T-helper 2 cell treated with Interferon-gamma antibody and Interleukin-4, amounts not matched to agents 100 ng/mL and 5 ng/mL, for 36 hours (primary cell): ENCODE results near the gene KCNJ6. TPM values are rescaled to one million over a fixed set of nuclear protein-coding genes. Genes with fewer than 3 reads are reported as not detected.
"Not testable (repeated sequence)": the region's sequence is repeated elsewhere in the genome, so short reads cannot be mapped to it uniquely, and the experiment has no call there.

Experiments used
- intact Hi-C: fragments of 100-400 bp; cut with micrococcal nuclease; formaldehyde crosslinking; loops from one replicate; pipeline ENCODE4 v1.15.1; 2023
- total RNA-seq: library from RNA; stranded (reverse); gene quantifications from 2 replicates; pipeline ENCODE4 v1.2.3, GENCODE V29; 2022

KCNJ6 gene
- total RNA-seq, result not detected in 2 replicates

- intact Hi-C loops, result no loop called here
These were observed at the start of gene KCNJ6 for GRCh38 chr21:37916310-37917051. Gene KCNJ6 (minus strand): TSS chr21:37916457. CDS start chr21:37840682, 75,775 bp downstream.

DNA sequence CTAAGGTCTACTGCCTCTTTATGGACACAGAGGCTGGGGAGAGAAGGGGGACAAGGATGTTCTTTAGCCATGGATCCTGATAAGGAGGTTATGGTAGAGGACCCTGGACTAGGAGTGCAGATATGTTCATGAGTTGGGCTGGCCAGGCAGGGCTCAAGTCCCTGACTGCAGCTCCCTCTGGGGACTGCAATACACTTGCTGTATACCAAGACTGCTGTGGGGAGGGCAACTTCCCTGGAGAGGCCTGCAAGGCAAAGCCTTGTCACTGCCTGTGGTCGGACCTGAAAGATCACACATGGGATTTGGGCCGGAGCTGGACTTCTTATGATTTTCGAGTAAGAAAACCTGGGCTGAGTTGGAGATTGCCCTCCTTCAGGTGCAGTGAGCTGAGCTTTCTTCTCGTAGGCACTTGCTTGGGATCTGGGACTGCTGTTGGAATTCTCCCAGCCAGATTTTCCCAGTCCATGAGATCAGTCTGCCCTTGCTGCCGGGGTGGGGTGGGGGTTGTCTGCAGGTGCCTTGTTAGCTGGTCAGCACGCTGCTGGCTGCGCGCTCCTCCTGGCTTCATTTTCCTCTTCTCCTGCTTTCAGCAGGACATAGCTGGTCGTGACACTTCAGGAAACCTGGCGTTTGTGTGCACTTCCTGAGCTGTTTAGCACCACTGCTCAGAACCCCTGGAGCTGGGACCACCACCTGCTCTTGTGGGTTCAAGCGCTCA, 49.0 kb upstream of the KCNJ6 start:
- intact Hi-C loops, result no loop called here

GRCh38 chr21:37958537-37958936, 42.3 kb upstream of the KCNJ6 start:
- intact Hi-C loops, result no loop called here

DNA sequence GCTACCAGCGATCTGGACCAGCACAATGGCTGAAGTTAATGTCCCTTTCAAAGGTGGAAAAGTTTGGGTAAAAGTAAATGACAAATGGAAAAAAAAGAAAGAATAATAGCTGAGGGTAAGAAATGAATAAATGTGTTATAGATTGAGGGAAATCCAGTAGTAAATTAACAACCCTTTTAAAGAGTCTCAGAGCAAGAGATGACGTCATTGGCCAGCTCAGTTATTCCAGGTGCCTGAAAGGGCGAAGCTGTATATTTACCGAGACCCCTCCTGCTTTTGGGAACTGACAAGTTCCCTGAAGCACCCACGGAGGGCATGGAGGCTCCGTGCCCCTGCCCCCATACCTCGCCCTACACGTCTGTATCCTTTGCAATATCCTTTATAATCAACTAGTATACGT, 40.5 kb upstream of the KCNJ6 start:
- intact Hi-C loops, result no loop called here

GRCh38 chr21:37945036-37945435, 28.8 kb upstream of the KCNJ6 start:
- intact Hi-C loops, result no loop called here

- intact Hi-C loops, result no loop called here
These were observed 28.2 kb upstream of the KCNJ6 start for GRCh38 chr21:37944496-37944895.

DNA sequence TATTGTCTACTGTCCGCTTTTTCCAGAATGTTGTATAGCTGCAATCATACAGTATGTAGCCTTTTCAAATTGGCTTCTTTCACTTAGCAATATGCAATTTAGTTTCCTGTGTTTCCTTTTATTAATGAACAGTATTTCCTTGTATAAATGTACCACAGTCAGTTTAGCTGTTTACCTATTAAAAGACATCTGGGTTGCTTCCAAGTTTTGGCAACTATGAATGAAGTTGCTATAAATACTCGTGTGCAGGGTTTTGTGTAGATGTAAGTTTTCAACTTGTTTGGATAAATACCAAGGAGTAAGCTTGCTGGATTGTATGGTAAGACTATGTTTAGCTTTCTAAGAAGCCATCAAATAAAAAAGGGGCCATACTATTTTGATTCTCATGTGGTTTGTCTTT, 24.4 kb upstream of the KCNJ6 start:
- intact Hi-C loops, result no loop called here

GRCh38 chr21:37939838-37940237, 23.6 kb upstream of the KCNJ6 start:
- intact Hi-C loops, result no loop called here

- intact Hi-C loops, result no loop called here
These were observed 23.0 kb upstream of the KCNJ6 start for GRCh38 chr21:37939251-37939650.

DNA sequence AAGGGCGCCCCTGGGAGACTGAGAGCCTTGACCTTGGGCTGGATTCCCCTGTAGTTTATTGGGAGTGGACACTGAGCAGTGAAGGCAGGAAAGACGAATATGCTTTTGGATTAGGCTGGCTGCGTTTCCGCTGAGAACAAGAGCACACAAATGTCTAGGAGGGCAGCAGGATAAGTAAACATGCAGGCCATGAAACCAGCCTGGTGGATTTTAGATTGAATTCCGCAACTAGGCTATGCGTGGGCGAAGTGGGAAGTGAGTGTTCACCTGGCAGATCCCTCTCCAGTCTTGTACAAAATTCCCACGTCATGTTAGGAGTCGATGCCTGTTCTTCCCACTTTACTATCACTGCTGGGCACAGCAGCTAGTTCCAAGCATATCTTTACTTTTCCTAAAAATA, 21.4 kb upstream of the KCNJ6 start:
- intact Hi-C loops, result no loop called here

- intact Hi-C loops, result no loop called here
These were observed 19.9 kb upstream of the KCNJ6 start for GRCh38 chr21:37936010-37936785.

GRCh38 chr21:37932936-37933335, 16.7 kb upstream of the KCNJ6 start:
- intact Hi-C loops, result no loop called here

DNA sequence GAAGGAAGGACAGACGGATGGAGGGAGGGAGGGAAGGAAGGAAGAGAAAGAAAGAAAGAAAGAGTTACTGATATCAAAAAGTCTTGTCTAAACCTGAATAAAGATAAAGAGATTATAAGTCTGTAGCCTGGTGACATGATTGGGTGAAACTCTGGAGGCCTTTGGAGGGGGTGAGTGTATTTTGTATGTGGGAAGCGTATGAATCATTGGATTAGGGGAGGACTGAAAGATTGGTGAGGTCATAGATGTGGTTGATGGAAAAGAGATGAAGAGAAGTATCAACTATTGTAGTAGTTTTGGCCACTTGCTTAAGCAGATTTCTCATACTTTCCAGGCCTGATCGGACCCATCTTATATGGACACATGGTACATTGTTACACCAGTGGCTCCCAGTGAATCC, 11.5 kb upstream of the KCNJ6 start:
- intact Hi-C loops, result no loop called here

GRCh38 chr21:37921091-37921490, 4.8 kb upstream of the KCNJ6 start:
- intact Hi-C loops, result no loop called here

DNA sequence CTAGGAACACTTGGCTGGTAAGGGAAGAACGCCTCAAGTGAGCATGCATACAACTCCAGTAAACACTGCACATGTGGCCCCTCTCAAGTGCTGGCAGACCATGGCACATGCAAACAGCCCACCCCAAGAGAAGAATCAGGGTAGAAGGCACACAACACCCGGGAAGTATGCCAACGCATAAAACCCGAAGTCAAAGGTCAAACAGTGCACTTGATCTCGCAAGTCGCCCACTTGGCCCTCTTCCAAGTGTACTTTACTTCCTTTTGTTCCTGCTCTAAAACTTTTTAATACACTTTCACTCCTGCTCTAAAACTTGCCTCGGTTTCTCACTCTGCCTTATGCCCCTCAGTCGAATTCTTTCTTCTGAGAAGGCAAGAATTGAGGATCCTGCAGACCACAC, 4.0 kb upstream of the KCNJ6 start:
- intact Hi-C loops, result not testable (repeated sequence)

DNA sequence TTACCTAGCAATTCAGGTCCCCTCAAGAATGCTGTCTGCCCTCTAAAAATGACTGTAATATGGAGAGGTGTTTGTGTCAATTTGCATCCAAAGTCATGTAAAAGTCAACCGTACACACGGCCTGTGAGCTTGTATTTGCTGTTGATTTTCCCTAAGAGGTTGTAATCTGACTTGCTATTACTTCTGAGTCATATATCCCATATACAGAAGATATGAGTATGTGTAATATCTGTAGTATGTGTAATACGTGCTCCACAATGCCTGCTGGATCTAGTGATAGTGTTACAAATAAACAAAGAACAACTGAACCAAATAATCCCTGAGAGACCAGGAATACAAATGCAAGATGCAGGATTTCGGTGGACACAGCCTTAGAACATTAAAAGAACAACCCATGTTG, 1.4 kb upstream of the KCNJ6 start:
- intact Hi-C loops, result no loop called here

- intact Hi-C loops, result no loop called here
These were observed 332 bp downstream of the KCNJ6 start for GRCh38 chr21:37915941-37916309.

- intact Hi-C loops, result no loop called here
These were observed 753 bp downstream of the KCNJ6 start for GRCh38 chr21:37915497-37915911.

DNA sequence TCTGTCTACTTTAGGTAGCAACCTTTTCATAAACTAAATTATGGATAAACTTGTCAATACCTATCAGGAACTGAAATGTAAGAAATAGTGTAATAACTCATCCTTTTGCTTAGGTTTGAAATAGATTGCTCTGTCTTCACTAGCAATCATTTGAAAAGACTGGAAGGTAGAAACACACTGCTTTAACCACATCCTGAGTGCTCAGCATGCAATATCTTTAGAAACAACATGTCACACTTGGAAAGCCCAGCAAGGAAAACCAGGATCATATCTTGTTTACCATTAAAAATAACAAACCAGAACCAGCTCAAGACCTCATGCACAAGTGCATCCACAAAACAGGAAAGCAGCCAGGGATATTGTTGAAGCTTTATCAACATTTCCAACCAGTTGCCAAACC, 3.6 kb downstream of the KCNJ6 start:
- intact Hi-C loops, result no loop called here

GRCh38 chr21:37909936-37910335, 6.3 kb downstream of the KCNJ6 start:
- intact Hi-C loops, result no loop called here

GRCh38 chr21:37908691-37909090, 7.6 kb downstream of the KCNJ6 start:
- intact Hi-C loops, result no loop called here

- intact Hi-C loops, result no loop called here
These were observed 9.2 kb downstream of the KCNJ6 start for GRCh38 chr21:37907076-37907475.
